HepG2 (cell line): Measurements from ENCODE around the gene FOLR2. TPM values are rescaled to one million over a fixed set of nuclear protein-coding genes. Genes with fewer than 3 reads are reported as not detected.
A peak's percentile ranks its signal among the peaks of the same experiment; 100 is the strongest.

ENCODE experiments used
- BCL6 ChIP-seq: IDR thresholded peaks from 2 replicates; pipeline ENCODE4 v1.6.1; 2016; ENCODE audit warnings: missing genetic modification reagents, missing compliant biosample characterization
- HNRNPLL ChIP-seq: fragments of 200-400 bp; formaldehyde crosslinking; IDR thresholded peaks from 2 replicates; pipeline ENCODE4 v1.6.1; 2017; ENCODE audit warnings: mild to moderate bottlenecking, low read depth, low read length; ENCODE audit not compliant: poor library complexity, severe bottlenecking
- RBFOX2 ChIP-seq: fragments of 200-400 bp; formaldehyde crosslinking; IDR thresholded peaks from 2 replicates; pipeline ENCODE4 v1.6.1; 2017; ENCODE audit warnings: low read depth, mild to moderate bottlenecking, low read length
- TSC22D2 ChIP-seq: sonication (generic); formaldehyde crosslinking; IDR thresholded peaks from 2 replicates; pipeline ENCODE4 v1.5.1; 2020; ENCODE audit warnings: missing genetic modification reagents, mild to moderate bottlenecking, borderline replicate concordance
- ZNF101 ChIP-seq: sonication (generic); formaldehyde crosslinking; IDR thresholded peaks from 2 replicates; pipeline ENCODE4 v1.4.0; 2020; ENCODE audit warnings: mild to moderate bottlenecking, low read depth, missing genetic modification reagents, borderline replicate concordance
- ZNF230 ChIP-seq: sonication (generic); formaldehyde crosslinking; IDR thresholded peaks from 2 replicates; pipeline ENCODE4 v1.4.0; 2020; ENCODE audit warnings: mild to moderate bottlenecking, missing genetic modification reagents
- ZNF335 ChIP-seq: sonication (generic); formaldehyde crosslinking; IDR thresholded peaks from 2 replicates; pipeline ENCODE4 v1.4.0; 2020; ENCODE audit warnings: missing genetic modification reagents
- ZNF589 ChIP-seq: sonication (generic); formaldehyde crosslinking; conservative IDR thresholded peaks from 2 replicates; pipeline ENCODE4 v1.8.0; 2022; ENCODE audit warnings: mild to moderate bottlenecking, moderate library complexity, missing genetic modification reagents
- polyA plus RNA-seq, 8 experiments: library from polyadenylated mRNA; depleted of rRNA in 3 of 8; stranded (reverse) in 7 of 8; unstranded in 1 of 8; fragments of >200 nt; fragmentation: Illumina TruSeq in 4 of 8; extraction: Trizol in 4 of 8; gene quantifications; 2 replicates each; pipeline versions ENCODE4 v1.2.1 to v1.2.3, GENCODE V29; 2011 to 2016; ENCODE audit warnings: low read depth in 4 of 8, missing spikeins in 1 of 8, mixed read lengths in 1 of 8; ENCODE audit not compliant: insufficient read depth in 1 of 8
- total RNA-seq, 5 experiments: library from RNA; depleted of rRNA; stranded (reverse); fragments of >200 nt; fragmentation: Illumina TruSeq; extraction: Trizol; gene quantifications; 2 replicates each; pipeline ENCODE4 v1.2.3, GENCODE V29; 2016; ENCODE audit warnings: low read depth in 1 of 5
- TF ChIP-seq, protein P1 (sequence below): sonication (generic); formaldehyde crosslinking; IDR thresholded peaks from 2 replicates; pipeline ENCODE4 v1.4.0; 2020; ENCODE audit warnings: missing genetic modification reagents, borderline replicate concordance
- TF ChIP-seq, protein P2 (sequence below): sonication (generic); formaldehyde crosslinking; conservative IDR thresholded peaks from 2 replicates; pipeline ENCODE4 v1.4.0; 2020; ENCODE audit warnings: missing genetic modification reagents
- TF ChIP-seq, protein P3 (sequence below): sonication (generic); formaldehyde crosslinking; IDR thresholded peaks from one replicate; pipeline ENCODE4 v1.5.1; 2020; ENCODE audit warnings: mild to moderate bottlenecking, missing genetic modification reagents; ENCODE audit errors: not compliant biosample characterization

The FOLR2 gene
- total and polyA plus RNA-seq, 2 of the 13 experiments (the other 11 are each of a cell fraction or from before 2014, with no cell fraction given) = 0.09 TPM; not detected in 1

DNA sequence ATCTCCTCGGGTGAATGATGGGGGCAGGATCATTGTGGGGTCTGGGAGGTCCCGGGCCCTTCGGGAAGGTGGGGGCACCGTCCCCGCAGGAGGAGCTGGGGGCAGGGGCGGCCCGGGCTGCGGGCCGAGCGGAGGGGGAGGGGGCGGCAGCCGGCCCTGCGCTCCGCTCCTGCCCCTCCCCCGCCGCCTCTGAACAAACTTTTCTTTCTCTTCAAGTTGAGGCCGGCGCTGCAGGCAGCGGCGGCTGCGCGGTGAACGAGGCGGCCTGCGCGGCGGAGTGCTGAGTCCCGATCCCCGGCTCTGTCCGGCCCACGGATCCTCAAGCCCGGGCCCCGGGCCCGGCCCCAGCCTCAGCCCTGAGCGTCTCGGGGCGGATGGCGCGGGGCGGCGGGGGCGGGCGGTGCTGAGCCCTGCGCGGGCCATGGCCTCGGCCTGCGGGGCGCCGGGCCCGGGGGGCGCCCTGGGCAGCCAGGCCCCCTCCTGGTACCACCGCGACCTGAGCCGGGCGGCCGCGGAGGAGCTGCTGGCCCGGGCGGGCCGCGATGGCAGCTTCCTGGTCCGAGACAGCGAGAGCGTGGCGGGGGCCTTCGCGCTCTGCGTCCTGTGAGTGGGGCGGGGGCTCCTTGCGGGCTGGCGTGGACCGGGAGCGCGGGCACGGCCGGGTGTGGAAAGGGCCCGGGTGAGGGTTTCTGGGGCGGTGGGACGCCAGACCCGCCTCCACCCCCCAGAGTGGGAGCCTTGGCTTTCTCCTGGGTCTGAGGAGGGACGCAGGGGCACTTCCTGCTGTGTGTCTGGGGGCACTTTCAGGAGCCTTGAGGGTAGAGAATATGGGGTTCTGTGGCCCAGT lies 8.2 kb downstream of the FOLR2 start, which contains the start of gene INPPL1 (continued):
- TF ChIP-seq, protein P1, sequence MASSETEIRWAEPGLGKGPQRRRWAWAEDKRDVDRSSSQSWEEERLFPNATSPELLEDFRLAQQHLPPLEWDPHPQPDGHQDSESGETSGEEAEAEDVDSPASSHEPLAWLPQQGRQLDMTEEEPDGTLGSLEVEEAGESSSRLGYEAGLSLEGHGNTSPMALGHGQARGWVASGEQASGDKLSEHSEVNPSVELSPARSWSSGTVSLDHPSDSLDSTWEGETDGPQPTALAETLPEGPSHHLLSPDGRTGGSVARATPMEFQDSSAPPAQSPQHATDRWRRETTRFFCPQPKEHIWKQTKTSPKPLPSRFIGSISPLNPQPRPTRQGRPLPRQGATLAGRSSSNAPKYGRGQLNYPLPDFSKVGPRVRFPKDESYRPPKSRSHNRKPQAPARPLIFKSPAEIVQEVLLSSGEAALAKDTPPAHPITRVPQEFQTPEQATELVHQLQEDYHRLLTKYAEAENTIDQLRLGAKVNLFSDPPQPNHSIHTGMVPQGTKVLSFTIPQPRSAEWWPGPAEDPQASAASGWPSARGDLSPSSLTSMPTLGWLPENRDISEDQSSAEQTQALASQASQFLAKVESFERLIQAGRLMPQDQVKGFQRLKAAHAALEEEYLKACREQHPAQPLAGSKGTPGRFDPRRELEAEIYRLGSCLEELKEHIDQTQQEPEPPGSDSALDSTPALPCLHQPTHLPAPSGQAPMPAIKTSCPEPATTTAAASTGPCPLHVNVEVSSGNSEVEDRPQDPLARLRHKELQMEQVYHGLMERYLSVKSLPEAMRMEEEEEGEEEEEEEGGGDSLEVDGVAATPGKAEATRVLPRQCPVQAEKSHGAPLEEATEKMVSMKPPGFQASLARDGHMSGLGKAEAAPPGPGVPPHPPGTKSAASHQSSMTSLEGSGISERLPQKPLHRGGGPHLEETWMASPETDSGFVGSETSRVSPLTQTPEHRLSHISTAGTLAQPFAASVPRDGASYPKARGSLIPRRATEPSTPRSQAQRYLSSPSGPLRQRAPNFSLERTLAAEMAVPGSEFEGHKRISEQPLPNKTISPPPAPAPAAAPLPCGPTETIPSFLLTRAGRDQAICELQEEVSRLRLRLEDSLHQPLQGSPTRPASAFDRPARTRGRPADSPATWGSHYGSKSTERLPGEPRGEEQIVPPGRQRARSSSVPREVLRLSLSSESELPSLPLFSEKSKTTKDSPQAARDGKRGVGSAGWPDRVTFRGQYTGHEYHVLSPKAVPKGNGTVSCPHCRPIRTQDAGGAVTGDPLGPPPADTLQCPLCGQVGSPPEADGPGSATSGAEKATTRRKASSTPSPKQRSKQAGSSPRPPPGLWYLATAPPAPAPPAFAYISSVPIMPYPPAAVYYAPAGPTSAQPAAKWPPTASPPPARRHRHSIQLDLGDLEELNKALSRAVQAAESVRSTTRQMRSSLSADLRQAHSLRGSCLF (CRISPR knock-in tag) = no peak
- TF ChIP-seq ZNF230 (CRISPR knock-in tag) (0 out of 2 replicates have a peak, but pooled peaks have one; percentile 52), TSC22D2 (CRISPR knock-in tag) (peak; percentile 26; the same call in 1 of the 2 replicates), ZNF101 (no peak), ZNF335 (CRISPR knock-in tag) (no peak), ZNF589 (CRISPR knock-in tag) (no peak), BCL6 (CRISPR knock-in tag) (no peak), HNRNPLL (peak; percentile 21), RBFOX2 (peak; percentile 60)
- TF ChIP-seq, protein P2, sequence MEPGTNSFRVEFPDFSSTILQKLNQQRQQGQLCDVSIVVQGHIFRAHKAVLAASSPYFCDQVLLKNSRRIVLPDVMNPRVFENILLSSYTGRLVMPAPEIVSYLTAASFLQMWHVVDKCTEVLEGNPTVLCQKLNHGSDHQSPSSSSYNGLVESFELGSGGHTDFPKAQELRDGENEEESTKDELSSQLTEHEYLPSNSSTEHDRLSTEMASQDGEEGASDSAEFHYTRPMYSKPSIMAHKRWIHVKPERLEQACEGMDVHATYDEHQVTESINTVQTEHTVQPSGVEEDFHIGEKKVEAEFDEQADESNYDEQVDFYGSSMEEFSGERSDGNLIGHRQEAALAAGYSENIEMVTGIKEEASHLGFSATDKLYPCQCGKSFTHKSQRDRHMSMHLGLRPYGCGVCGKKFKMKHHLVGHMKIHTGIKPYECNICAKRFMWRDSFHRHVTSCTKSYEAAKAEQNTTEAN (CRISPR knock-in tag) = 0 out of 2 replicates have a peak, but pooled peaks have one; percentile 45
- TF ChIP-seq, protein P3, sequence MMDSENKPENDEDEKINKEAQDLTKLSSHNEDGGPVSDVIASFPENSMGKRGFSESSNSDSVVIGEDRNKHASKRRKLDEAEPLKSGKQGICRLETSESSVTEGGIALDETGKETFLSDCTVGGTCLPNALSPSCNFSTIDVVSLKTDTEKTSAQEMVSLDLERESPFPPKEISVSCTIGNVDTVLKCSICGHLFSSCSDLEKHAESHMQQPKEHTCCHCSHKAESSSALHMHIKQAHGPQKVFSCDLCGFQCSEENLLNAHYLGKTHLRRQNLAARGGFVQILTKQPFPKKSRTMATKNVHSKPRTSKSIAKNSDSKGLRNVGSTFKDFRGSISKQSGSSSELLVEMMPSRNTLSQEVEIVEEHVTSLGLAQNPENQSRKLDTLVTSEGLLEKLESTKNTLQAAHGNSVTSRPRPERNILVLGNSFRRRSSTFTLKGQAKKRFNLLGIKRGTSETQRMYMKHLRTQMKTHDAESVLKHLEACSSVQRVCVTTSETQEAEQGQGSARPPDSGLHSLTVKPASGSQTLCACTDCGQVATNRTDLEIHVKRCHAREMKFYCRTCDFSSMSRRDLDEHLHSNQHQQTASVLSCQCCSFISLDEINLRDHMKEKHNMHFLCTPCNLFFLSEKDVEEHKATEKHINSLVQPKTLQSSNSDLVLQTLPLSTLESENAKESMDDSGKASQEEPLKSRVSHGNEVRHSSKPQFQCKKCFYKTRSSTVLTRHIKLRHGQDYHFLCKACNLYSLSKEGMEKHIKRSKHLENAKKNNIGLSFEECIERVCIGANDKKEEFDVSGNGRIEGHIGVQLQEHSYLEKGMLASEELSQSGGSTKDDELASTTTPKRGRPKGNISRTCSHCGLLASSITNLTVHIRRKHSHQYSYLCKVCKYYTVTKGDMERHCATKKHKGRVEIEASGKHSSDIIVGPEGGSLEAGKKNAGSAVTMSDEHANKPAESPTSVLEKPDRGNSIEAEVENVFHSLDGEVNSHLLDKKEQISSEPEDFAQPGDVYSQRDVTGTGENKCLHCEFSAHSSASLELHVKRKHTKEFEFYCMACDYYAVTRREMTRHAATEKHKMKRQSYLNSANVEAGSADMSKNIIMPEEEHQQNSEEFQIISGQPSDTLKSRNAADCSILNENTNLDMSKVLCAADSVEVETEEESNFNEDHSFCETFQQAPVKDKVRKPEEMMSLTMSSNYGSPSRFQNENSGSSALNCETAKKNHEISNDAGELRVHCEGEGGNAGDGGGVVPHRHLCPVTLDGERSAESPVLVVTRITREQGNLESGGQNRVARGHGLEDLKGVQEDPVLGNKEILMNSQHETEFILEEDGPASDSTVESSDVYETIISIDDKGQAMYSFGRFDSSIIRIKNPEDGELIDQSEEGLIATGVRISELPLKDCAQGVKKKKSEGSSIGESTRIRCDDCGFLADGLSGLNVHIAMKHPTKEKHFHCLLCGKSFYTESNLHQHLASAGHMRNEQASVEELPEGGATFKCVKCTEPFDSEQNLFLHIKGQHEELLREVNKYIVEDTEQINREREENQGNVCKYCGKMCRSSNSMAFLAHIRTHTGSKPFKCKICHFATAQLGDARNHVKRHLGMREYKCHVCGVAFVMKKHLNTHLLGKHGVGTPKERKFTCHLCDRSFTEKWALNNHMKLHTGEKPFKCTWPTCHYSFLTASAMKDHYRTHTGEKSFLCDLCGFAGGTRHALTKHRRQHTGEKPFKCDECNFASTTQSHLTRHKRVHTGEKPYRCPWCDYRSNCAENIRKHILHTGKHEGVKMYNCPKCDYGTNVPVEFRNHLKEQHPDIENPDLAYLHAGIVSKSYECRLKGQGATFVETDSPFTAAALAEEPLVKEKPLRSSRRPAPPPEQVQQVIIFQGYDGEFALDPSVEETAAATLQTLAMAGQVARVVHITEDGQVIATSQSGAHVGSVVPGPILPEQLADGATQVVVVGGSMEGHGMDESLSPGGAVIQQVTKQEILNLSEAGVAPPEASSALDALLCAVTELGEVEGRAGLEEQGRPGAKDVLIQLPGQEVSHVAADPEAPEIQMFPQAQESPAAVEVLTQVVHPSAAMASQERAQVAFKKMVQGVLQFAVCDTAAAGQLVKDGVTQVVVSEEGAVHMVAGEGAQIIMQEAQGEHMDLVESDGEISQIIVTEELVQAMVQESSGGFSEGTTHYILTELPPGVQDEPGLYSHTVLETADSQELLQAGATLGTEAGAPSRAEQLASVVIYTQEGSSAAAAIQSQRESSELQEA (CRISPR knock-in tag) = no peak
- TF ChIP-seq, all 625 proteins: peak for 25
